ENCODE data around the gene FLII.
"Not testable (repeated sequence)": the region's sequence is repeated elsewhere in the genome, so short reads cannot be mapped to it uniquely, and the experiment has no call there.

FLII gene

GRCh38 chr17:18224387-18225120 lies 34.0 kb downstream of the FLII start:
- no peak for DNase-seq (ENCODE audit: low spot score)
- no peak for TF ChIP-seq CTCF (IDR thresholded peaks at IDR 0.05; ENCODE audit: extremely low read depth, insufficient read depth, missing control alignments)
- in situ Hi-C loops (cut with MboI; ENCODE audit: low pct_unique_long_range_greater_than_20kb, low sequenced_read_pairs, unreplicated experiment): no loop called here

GRCh38 chr17:18224053-18224386 lies 34.5 kb downstream of the FLII start:
- in situ Hi-C loops (cut with MboI; ENCODE audit: low pct_unique_long_range_greater_than_20kb, low sequenced_read_pairs, unreplicated experiment): no loop called here
- DNase-seq (ENCODE audit: low spot score): no peak
- no peak for TF ChIP-seq CTCF (IDR thresholded peaks at IDR 0.05; ENCODE audit: extremely low read depth, insufficient read depth, missing control alignments)

- in situ Hi-C loops (cut with MboI; ENCODE audit: low pct_unique_long_range_greater_than_20kb, low sequenced_read_pairs, unreplicated experiment): no loop called here
- no peak for TF ChIP-seq CTCF (IDR thresholded peaks at IDR 0.05; ENCODE audit: extremely low read depth, insufficient read depth, missing control alignments)
- DNase-seq (ENCODE audit: low spot score): no peak
Measured at GRCh38 chr17:18218756-18219415, 39.7 kb downstream of the FLII start.

GRCh38 chr17:18217412-18218015 lies 41.0 kb downstream of the FLII start:
- TF ChIP-seq CTCF (IDR thresholded peaks at IDR 0.05; ENCODE audit: extremely low read depth, insufficient read depth, missing control alignments): peak; percentile 99
- in situ Hi-C loops (cut with MboI; ENCODE audit: low pct_unique_long_range_greater_than_20kb, low sequenced_read_pairs, unreplicated experiment): no loop called here
- DNase-seq (ENCODE audit: low spot score): peak; percentile 89

- in situ Hi-C loops (cut with MboI; ENCODE audit: low pct_unique_long_range_greater_than_20kb, low sequenced_read_pairs, unreplicated experiment); DNase-seq (ENCODE audit: low spot score): not testable (repeated sequence)
Measured at GRCh38 chr17:18216906-18217305, 41.6 kb downstream of the FLII start.

GRCh38 chr17:18213666-18214270 lies 44.8 kb downstream of the FLII start:
- in situ Hi-C loops (cut with MboI; ENCODE audit: low pct_unique_long_range_greater_than_20kb, low sequenced_read_pairs, unreplicated experiment): no loop called here
- no peak for DNase-seq (ENCODE audit: low spot score)
- TF ChIP-seq CTCF (IDR thresholded peaks at IDR 0.05; ENCODE audit: extremely low read depth, insufficient read depth, missing control alignments): no peak

- TF ChIP-seq CTCF (IDR thresholded peaks at IDR 0.05; ENCODE audit: extremely low read depth, insufficient read depth, missing control alignments): no peak
- no peak for DNase-seq (ENCODE audit: low spot score)
- in situ Hi-C loops (cut with MboI; ENCODE audit: low pct_unique_long_range_greater_than_20kb, low sequenced_read_pairs, unreplicated experiment): no loop called here
Measured at GRCh38 chr17:18208092-18208491, 50.4 kb downstream of the FLII start.
